Measurements from ENCODE around the gene NUDT6.
"Not testable (repeated sequence)": the region's sequence is repeated elsewhere in the genome, so short reads cannot be mapped to it uniquely, and the experiment has no call there.

Gene NUDT6

DNA sequence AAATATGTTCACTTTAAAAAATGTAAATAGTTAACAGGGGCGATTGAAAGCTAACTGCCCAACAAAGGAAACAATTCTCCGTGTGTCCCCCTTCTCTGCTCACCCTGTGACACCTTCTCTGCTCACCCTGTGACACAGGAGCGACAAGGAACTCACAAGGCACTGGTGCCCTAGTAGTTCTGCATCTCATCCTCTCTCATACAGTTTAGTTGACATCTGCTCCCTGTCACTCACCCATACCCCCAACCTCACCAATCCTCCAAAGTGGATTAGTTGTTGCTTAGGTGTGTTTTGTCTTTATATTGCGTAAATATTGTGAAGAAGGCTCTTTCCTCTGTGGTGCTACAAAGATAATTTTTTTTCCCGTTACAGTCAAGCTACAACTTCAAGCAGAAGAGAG lies 46.4 kb downstream of the NUDT6 start:
- DNase-seq (ENCODE audit: low read depth): no peak

DNA sequence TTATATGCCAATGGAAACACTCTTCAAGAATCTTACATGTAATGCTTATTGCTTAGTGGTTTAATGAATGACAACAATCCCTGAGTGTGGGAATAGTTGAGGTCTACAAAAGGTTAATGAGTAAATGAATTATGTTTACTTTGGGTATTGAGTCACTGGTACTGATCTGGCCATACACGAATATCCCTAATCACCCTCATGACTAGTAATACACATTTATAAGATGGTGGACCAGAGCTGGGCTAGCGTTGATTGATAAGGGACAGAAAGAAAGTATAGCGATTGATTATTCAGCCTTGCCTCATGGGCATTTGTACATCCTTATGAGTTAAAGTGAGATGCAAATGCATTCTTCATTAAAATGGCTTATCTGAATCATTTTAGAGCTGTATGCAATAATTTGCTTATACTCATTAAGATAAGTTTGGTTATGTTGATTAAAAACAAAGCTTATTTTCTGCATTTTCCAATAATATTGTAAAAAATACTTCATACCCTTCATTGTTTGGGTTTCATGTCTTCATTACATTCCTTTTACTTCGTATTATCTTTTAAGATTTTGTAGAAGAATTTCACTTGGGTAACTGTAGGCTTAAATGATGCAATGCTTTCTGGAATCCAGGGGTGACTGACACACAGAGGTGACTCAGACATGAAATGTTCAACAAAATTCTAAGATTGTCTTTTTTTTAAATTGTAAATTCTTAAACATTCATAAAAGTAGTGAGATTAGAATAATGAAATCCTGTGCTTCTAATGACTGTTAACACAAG lies 48.4 kb downstream of the NUDT6 start:
- DNase-seq (ENCODE audit: low read depth): no peak

DNA sequence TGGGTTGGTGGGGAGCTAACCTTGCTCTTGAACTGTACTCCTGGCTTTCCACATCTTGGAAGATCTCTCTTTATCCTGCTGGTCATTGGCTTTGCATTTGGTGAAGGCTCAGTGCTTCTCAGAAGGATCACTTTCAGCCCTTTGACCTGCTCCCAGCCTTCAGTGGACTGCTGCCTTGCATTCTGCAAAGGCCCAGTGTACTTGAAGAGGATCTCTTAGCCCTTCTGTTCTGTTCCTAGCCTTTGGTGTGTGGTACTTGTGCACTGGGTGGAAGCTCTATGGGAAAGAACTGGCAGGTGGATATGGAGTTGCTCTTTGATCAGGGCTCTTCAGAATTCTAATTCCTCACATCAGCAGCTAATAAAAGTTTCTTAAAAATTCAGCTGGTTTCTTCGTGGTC lies 49.3 kb downstream of the NUDT6 start:
- DNase-seq (ENCODE audit: low read depth): no peak

- DNase-seq (ENCODE audit: low read depth): not testable (repeated sequence)
Observed at GRCh38 chr4:122868235-122868634, 54.2 kb downstream of the NUDT6 start.

DNA sequence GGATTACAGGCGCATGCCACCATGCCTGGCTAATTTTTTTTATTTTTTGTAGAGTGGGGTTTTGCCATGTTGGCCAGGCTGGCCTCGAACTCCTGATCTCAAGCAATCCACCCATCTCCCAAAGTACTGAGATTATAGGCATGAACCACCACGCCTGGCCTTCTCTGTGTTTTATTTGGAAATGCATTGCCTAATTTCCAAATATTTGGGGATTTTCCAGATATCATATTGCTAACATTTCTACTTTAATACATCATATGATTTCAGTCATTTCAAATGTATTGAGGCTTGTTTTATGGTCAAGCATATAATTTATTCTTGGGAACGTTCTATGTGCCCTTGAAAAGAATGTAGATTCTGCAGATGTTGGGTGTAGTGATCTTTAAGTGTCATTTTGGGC lies 57.0 kb downstream of the NUDT6 start:
- DNase-seq (ENCODE audit: low read depth): no peak

DNA sequence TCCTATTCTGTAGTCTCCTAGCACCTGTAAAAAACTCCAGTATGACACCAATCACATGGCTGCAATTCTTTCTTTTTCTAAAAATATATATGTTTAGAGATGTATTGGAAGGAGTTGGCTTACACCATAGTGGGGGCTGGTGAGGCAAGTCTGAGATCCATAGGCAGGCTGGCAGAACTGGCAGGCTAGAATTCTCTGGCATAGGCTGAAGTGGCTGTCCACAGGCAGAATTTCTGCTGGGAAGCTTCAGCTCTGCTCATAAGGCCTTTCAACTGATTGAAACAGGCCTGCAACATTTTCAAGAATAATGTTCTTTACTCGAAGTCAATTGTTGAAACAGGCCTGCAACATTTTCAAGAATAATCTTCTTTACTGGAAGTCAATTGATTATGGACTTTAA lies 58.8 kb downstream of the NUDT6 start:
- DNase-seq (ENCODE audit: low read depth): no peak

DNA sequence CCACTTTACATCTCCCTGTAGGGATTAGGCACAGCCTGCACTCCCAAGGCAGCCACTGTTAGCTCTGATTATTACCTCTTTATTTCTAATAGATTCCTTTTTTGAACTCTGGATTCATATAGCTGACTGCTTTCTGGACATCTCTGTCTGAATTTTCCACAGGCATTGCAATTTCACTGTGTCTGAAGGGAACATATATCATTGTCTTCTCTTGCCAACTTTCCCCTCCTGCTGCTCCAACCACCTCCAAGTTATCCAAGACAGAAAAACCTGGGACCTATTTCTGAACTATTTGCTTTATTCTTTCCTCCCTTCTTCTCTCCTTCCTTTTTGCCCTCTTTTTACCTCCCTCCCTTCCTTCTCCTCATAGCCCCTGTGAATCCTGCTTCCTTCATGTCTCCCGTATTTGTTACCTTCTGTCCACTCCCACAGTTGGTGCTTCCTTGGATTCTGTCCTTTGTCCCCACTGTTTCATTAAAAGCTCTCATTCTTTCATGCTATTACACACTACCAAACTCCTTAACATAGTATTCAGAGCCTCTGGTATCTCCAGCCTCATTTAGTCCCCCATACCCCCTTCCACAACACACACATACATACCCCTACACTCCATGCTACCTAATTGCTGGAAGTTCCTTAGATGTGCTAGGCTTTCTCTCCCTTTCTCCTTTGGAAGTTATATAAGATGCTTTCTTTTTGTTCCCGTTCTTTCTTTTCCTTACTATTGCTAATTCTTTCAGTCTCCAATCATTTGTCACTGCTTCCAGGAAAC lies 61.0 kb downstream of the NUDT6 start:
- DNase-seq (ENCODE audit: low read depth): no peak

GRCh38 chr4:122858705-122859104 lies 63.7 kb downstream of the NUDT6 start:
- DNase-seq (ENCODE audit: low read depth): no peak

DNA sequence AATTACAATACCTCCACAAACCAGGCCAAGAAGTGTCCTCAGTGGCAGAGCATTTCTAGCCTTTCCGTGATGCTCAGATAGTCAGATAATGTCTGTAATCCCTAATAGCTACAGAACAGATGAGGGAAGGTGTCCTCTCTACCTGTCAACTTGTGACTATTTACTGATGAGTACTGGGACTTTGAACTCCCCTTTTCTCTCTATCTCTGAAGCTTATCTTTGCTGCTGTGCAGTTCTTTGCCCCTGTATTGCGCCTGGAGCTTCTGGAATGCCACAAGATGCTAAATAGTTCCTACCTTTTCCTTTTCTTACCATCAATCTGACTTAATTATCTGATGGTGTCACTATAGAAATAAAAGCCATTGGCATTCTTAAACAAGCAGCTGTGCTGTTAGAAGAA lies 65.2 kb downstream of the NUDT6 start:
- no peak for DNase-seq (ENCODE audit: low read depth)

DNA sequence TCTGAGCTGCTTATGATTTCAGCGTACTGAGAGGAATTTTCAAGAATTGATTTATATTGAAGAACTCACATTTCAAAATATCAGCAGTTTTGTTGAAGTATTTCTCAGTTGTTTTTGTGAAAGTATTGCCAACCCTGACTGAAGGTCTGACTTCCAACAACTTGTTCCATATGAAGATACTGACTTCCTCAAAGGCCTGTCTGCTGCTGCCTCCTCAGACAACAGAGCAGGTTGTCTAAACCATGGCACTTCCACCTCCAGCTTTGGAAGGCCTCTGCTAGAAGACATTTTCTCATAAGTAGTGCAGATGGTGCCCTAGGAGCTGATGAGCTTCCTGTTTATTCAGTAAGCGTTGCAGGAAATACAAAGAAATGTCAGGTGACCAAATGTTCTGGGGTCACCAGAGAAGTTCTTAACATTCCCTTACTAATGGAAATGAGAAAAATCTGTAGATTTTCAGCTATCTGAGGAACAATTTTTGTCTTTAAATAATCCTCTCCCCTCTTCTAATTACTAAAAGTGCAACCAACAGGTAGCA lies 67.0 kb downstream of the NUDT6 start:
- no peak for DNase-seq (ENCODE audit: low read depth)

DNA sequence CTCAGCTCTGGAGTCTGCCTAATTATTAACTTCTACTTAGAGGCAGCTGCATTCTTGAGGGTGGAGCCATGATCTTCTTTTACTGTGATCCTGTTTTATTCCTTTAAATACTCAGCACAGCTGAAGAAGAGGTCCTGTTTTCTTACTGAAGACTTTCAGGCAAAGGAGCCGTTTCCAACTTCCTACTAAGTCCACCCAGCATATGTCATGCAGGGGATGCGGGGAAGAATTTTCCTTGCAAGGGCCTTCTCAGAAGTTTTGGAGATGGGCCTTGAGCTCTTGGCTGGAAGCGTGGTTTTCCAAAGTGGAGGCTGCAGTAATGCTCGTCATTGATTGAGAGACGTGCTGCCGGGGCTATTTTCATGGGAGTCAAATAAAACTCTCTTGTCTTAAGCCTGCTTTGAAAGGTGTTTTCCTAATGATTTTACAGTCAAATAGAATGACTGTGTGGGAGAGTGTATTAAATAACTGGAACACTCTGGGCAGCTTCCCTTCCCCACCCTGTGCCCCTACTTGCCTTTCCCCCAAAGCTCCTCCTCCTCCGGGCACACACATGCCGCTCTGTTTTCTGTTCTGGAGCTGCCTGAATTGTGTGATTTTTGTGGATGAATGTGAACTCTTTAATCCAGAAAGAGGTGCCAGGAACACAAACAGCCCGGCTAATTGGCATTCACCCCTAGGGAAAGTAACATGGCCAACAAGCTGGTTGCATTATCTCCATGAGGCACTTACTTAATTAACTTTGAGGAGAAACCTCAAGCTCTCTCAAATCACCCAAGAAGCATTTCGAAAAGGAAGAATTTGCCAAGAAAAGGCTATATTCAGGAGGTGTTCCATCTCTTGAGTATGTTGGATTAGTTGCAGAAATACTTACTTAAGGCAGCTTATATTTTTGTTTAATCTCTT lies 67.7 kb downstream of the NUDT6 start:
- DNase-seq (ENCODE audit: low read depth): no peak

DNA sequence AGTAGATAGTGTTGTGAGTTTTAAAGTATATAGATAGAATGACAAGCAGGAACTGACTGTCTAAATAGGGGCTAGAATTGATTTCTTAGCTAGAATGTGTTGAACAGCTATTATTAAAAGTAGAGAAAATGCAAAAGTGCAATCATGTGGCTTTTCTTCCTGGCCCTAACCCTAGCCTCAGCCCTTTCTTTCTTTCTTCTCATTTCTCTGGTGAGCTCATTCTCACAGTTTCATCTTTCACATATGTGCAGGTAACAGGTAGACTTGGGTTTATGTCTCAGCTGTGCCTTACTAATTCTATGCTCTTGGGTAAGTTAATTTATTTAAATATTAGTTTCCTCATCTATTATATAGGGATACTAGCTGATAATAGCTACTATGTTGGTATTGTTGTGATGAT lies 70.8 kb downstream of the NUDT6 start:
- no peak for DNase-seq (ENCODE audit: low read depth)

GRCh38 chr4:122849789-122850188 lies 72.6 kb downstream of the NUDT6 start:
- DNase-seq (ENCODE audit: low read depth): not testable (repeated sequence)

DNA sequence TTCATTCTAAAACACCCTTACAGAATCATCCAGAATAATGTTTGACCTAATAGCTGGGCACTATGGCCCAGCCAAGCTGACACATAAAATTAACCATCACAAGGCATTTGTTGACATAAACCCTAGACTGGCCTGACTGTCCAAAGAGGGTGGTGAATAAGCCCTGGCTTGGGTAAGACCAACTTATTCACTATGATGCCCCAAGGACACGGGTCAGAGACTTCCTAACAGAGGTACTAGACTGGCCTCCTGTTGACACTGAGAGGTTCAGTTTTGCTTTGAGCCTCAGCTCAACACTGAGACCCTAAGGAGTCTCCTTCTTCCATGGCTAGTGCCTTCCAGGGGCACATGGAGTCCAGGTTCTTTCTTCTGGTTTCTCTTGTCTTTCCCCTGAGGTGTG lies 74.5 kb downstream of the NUDT6 start:
- DNase-seq (ENCODE audit: low read depth): no peak

DNA sequence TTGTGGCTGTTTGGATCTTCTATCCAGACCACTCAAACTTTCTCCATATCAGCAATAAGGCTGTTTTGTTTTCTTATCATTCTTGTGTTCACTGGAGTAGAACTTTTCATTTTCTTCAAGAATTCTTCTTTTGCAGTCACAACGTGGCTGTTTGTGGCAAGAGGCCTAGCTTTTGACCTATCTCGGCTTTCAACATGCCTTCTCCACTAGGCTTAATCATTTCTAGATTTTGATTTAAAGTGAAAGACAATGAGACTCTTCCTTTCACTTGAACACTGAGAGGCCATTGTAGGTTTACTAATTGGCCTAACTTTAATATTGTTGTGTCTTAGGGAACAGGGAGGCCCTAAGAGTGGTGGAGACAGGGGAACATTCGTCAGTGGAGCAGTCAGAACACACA lies 76.6 kb downstream of the NUDT6 start:
- DNase-seq (ENCODE audit: low read depth): no peak

- no peak for DNase-seq (ENCODE audit: low read depth)
Observed at GRCh38 chr4:122845066-122845465, 77.3 kb downstream of the NUDT6 start.

- DNase-seq (ENCODE audit: low read depth): not testable (repeated sequence)
Observed at GRCh38 chr4:122844391-122844790, 78.0 kb downstream of the NUDT6 start.

- no peak for DNase-seq (ENCODE audit: low read depth)
Observed at GRCh38 chr4:122842984-122843531, 79.3 kb downstream of the NUDT6 start.
